Kidney epithelial cell (primary cell): ENCODE data around the gene PRM2. TPM values are rescaled to one million over a fixed set of nuclear protein-coding genes. Genes with fewer than 3 reads are reported as not detected.

ENCODE experiments used
- DNase-seq: peaks from one replicate; pipeline ENCODE4 v3.0.0-alpha.2; 2010; ENCODE audit warnings: low read depth
- H3K27me3 ChIP-seq: 2 replicates; pipeline ENCODE4 v1.6.0; 2011; ENCODE audit warnings: low read length; ENCODE audit not compliant: control insufficient read depth, insufficient read depth
- H3K36me3 ChIP-seq: 2 replicates; pipeline ENCODE4 v1.5.1; 2011; ENCODE audit warnings: low read length; ENCODE audit not compliant: control insufficient read depth, insufficient read depth
- H3K4me3 ChIP-seq: 2 replicates; pipeline ENCODE4 v1.5.1; 2011; ENCODE audit warnings: low read depth, mild to moderate bottlenecking, control low read depth, low read length
- total RNA-seq: library from RNA; depleted of rRNA; stranded (reverse); fragments of >200 nt; gene quantifications from 2 replicates; pipeline ENCODE4 v1.2.3, GENCODE V29; 2015
- TF ChIP-seq, protein P1 (sequence below): IDR thresholded peaks from 2 replicates; pipeline ENCODE4 v1.5.1; 2011; ENCODE audit warnings: mild to moderate bottlenecking, moderate library complexity, low read length, control low read depth, inconsistent platforms; ENCODE audit not compliant: insufficient read depth, poor library complexity, severe bottlenecking

PRM2 gene
- total RNA-seq, 1 donor from 2014 or later, result not detected

DNA sequence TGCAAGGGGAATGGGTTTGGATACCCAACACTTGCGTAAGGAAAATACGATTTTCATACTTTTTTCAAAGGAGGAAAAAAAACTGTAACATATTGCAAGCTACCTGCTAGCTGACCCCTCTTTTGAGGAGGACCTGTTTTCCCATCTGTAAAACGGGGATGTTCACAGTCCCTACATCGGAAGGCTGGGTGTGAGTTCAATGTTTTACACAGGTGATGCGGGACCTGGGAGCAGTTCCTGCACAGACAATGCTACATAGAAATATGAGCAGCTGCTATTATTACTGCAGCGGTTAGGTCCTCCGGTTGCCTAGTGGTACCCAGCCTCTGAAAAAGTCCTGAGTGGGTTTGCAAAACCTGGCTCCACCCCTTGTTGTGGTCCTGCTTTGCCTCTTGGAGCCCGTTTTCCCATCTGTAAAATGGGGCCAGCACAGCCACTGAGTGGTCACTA lies 23.8 kb downstream of the PRM2 start:
- no peak overlapping the region for H3K4me3 ChIP-seq
- peaks cover 1% of the 10 kb centered on the region for H3K36me3 ChIP-seq
- H3K27me3 ChIP-seq, result no peaks in the 10 kb centered on the region
- TF ChIP-seq, protein P1, sequence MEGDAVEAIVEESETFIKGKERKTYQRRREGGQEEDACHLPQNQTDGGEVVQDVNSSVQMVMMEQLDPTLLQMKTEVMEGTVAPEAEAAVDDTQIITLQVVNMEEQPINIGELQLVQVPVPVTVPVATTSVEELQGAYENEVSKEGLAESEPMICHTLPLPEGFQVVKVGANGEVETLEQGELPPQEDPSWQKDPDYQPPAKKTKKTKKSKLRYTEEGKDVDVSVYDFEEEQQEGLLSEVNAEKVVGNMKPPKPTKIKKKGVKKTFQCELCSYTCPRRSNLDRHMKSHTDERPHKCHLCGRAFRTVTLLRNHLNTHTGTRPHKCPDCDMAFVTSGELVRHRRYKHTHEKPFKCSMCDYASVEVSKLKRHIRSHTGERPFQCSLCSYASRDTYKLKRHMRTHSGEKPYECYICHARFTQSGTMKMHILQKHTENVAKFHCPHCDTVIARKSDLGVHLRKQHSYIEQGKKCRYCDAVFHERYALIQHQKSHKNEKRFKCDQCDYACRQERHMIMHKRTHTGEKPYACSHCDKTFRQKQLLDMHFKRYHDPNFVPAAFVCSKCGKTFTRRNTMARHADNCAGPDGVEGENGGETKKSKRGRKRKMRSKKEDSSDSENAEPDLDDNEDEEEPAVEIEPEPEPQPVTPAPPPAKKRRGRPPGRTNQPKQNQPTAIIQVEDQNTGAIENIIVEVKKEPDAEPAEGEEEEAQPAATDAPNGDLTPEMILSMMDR, result no peak
- no peak for DNase-seq

DNA sequence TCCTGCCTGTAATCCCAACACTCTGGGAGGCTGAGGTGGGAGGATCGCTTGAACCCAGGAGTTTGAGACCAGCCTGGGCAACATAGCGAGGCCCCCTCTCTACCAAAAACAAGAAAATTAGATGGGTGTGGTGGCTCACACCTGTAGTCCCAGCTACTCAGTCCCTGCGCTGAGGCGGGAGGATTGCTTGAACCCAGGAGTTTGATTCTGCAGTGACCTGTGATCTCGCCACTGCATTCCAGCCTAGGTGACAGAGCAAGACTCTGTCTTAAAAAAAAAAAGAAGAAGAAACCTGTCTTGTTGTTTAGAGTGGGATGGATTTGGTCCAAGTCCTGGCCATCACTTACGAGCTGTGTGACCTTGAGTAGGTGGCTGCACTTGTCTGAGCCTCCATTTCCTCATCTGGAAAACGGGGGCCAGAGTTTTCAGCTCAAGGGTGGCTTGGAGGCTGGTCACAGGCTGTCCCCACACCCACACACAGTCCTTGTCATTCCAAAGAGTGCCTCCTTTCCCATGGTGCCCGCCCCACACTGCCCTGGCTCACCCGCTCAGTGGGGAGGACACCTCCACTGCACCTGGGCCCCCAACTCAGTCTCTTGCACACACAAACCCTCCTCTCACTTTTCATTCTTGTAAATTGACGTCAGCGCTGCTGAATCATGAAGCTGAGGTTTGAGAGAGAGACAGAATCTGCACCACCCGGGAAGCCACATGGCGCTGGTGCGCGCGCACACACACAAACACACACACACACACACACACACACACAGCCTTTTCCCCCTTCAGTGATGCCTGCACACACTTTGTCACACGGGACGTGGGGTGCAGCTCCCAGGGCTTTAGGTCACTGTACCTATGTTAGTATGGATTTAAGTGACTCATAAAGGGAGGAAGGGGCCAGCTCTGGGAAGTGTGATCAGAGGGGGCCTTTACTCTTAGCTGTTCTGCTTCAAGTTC lies 24.5 kb downstream of the PRM2 start:
- TF ChIP-seq, protein P1, result no peak
- DNase-seq, result peak; percentile 49
- H3K36me3 ChIP-seq, result peaks cover 1% of the 10 kb centered on the region
- H3K27me3 ChIP-seq, result no peaks in the 10 kb centered on the region
- no peak overlapping the region for H3K4me3 ChIP-seq

DNA sequence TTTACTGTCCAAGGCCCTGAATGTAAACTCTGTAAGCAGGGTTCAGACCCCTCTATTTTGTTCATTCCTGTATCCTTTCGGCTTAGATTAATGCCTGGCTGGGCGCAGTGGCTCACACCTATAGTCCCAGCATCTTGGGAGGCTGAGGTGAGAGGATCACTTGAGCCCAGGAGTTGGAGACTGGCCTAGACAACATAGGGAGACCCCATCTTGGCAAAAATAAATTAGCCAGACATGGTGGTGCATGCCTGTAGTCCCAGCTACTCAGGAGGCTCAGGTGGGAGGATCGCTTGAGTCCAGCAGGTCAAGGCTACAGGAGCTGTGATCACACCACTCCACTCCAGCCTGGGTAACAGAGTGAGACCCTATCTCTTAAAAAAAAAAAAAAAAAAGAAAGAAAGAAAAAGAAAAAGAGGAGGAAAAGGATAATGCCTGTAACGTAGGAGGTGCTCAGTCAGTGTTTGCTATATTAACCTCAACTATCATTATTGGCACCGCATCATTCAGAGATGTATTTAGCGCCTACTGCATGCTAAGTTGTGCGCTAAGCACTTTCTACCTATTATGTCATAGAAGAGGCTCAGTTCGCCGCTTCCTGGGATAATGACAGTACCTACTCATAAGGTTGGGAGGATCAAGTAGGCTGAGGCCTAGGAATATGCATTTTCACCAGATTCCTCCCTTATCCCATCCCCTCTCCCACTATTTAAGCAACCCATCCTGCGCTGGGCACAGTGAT lies 25.3 kb downstream of the PRM2 start:
- Histone ChIP-seq H3K36me3 (peaks cover 1% of the 10 kb centered on the region), H3K4me3 (no peak overlapping the region), H3K27me3 (no peaks in the 10 kb centered on the region)
- TF ChIP-seq, protein P1, result no peak
- no peak for DNase-seq

DNA sequence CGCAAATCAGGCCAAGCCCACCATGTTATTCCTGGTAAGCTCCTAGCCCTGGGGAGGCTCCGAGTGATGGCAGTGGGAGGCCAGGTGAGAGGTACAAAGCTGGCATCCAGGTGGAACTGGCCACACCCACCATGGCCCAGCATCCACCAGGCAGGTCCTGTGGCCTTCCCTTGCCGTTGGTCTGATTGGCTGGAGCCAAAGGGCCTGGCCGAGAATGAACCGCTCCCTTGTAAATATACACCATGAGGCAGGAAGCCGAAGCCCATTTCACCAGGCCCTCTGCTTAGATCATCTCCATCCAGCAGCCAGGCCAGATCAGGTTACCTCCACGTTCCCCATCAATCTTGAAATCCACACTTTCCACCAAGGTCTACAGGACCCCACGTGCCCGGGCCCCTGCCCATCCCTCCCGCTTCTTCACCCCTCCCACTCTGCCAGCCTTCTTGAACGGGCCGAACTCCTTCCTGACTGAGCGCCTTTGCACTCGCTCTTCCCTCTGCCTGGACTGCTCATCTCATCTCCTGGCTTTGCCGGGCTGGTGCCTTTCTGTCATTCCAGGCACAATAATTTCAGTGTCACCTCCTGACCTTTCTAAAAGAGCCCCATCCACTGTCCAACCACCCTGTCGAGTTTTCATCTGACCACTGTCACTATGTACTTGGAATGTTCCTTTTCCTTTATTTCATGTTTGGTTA lies 26.0 kb downstream of the PRM2 start:
- Histone ChIP-seq H3K27me3 (no peaks in the 10 kb centered on the region), H3K36me3 (peaks cover 1% of the 10 kb centered on the region), H3K4me3 (no peak overlapping the region)
- DNase-seq, result no peak
- TF ChIP-seq, protein P1, result no peak

DNA sequence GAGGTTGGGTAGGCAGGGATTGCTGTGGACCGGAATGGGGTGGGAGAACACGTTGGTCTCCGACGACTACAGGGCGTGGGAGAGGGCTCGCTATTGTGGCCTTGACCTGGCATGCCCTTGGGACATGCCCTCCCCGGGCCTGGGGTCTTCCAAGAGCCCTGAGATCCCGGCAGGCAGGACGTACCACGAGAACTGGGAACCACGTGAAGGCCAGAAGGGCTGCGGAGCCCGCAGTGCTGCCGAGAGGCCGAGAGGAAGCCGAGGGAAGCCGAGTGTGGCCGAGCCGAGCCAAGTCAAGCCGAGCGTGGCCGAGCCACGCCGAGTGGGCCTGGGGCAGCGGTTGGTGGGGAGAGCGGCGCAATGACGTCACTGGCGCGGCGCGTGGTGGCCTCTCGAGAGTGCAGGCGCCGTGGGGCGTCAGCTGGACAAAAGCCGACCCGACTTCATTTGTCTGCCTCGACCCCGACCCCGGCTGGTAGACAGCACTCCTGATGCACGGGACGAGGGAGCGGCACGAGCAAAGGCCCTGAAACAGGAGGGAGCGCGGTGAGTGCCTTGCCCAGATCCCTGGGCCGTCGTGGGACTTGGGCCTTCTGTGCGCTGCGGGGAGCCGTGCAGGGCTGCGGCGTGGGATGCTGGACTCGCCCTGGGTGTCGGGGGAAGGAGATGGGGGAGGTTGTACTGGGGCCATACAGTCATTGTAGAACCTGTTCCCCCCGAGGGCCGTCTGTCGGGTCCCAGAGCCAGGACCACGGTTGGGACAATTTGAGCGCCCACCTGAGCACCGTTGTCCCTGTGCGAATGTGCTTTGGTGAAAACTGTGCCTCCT lies 26.8 kb downstream of the PRM2 start:
- Histone ChIP-seq H3K27me3 (no peaks in the 10 kb centered on the region), H3K36me3 (peaks cover 1% of the 10 kb centered on the region), H3K4me3 (no peak overlapping the region)
- no peak for DNase-seq
- TF ChIP-seq, protein P1, result no peak
